Body of pancreas (tissue), 4 donors: ENCODE results near the gene DMRTA1. TPM values are rescaled to one million over a fixed set of nuclear protein-coding genes. Genes with fewer than 3 reads are reported as not detected.
"Not testable (repeated sequence)": the region's sequence is repeated elsewhere in the genome, so short reads cannot be mapped to it uniquely, and the experiment has no call there.

Experiments
- ATAC-seq: fragments of 150-250 bp; one replicate; pipeline ENCODE4 v1.9.1; 2016
- DNase-seq, 4 donors: peaks; one replicate each; pipeline ENCODE4 v3.0.0-alpha.2; 2019
- H3K27ac ChIP-seq, 4 donors: fragments of 200-600 bp; sonication (generic); 1 replicate in 3 of 4; 2 replicates in 1 of 4; pipeline versions ENCODE4 v1.5.1 to v1.6.1; 2016 to 2019; ENCODE audit warnings: mild to moderate bottlenecking in 1 of 4, mixed read lengths in 1 of 4, moderate library complexity in 1 of 4
- H3K27me3 ChIP-seq, 2 donors: fragments of 200-600 bp; sonication (generic); one replicate each; pipeline ENCODE4 v1.6.0; 2016; ENCODE audit warnings: mild to moderate bottlenecking in 1 of 2
- H3K36me3 ChIP-seq, 2 donors: fragments of 200-600 bp; sonication (generic); replicated peaks in 1 of 2; 2 replicates each; pipeline ENCODE4 v1.5.1; 2016; ENCODE audit warnings: low read depth in 2 of 2; ENCODE audit not compliant: insufficient read depth in 1 of 2
- H3K4me1 ChIP-seq: fragments of 200-600 bp; sonication (generic); one replicate; pipeline ENCODE4 v1.6.0; 2016
- H3K4me3 ChIP-seq, 2 donors: fragments of 200-600 bp; sonication (generic); 1 replicate in 1 of 2; 2 replicates in 1 of 2; pipeline ENCODE4 v1.5.1; 2016 to 2019
- H3K9me3 ChIP-seq, 3 donors: fragments of 200-600 bp; sonication (generic); 1 replicate in 2 of 3; 2 replicates in 1 of 3; pipeline ENCODE4 v1.5.1; 2016
- POLR2A ChIP-seq, 3 donors: fragments of 450-650 bp; IDR thresholded peaks; one replicate each; pipeline ENCODE4 v1.6.1; 2016; ENCODE audit warnings: antibody characterized with exemption in 3 of 3, mild to moderate bottlenecking in 2 of 3
- WGBS, 2 donors: methylation state at CpG; one replicate each; pipeline ENCODE4 v1.1.5; 2017; 5-methylcytosine and 5-hydroxymethylcytosine counted together
- intact Hi-C: fragments of 100-400 bp; cut with DNase I; formaldehyde crosslinking; loops from one replicate; pipeline ENCODE4 v1.15.1; 2023
- total RNA-seq, 2 donors: library from RNA; depleted of rRNA; stranded (reverse); fragments of >200 nt; gene quantifications; one replicate each; pipeline ENCODE4 v1.1.0, GENCODE V29; 2016
- TF ChIP-seq, protein P1 (sequence below), 7 experiments: fragments of 450-650 bp in 4 of 7; fragments of 200-600 bp in 3 of 7; sonication (generic) in 3 of 7; IDR thresholded peaks; one replicate each; pipeline ENCODE4 v1.5.1; 2016 to 2019; ENCODE audit warnings: antibody characterized with exemption in 7 of 7

Gene DMRTA1
- total RNA-seq, 2 donors from 2014 or later: 3.3 to 4.4 TPM

DNA sequence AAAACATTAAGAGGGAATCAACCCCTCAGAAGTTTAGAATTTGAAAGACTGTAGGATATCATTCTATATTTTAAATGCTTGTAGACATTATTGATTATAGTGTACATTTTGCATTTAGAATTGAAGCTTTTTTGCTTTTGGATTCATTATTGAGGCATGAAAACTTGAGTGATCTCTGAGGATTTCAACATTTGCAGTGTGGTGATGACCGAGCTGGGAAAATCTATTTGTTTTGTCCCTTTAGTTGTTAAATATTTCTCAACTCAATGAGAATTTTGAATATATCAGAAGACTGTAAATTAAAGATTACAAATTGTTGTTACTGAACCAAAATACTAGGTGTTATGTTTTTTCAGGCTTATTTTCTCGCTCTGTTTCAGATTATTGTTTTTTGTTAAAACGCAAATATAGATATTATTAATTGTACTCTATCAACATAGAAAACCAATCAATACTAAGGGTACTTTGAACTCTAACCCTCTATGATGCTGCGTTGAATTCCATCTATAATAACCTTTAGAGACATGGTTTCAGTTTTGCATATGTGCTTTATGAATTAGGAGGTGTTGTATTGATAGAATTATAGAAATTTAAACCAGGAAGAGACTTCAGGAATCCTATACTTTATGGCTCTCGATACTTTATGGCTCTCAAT, 19.3 kb upstream of the DMRTA1 start:
- intact Hi-C loops: no loop called here
- ATAC-seq (no peak), DNase-seq (no peak)
- H3K27ac ChIP-seq: no peak overlapping the region
- H3K4me3 ChIP-seq: no peak overlapping the region
- no peak for TF ChIP-seq POLR2A (IDR thresholded peaks at IDR 0.05)
- TF ChIP-seq, protein P1, sequence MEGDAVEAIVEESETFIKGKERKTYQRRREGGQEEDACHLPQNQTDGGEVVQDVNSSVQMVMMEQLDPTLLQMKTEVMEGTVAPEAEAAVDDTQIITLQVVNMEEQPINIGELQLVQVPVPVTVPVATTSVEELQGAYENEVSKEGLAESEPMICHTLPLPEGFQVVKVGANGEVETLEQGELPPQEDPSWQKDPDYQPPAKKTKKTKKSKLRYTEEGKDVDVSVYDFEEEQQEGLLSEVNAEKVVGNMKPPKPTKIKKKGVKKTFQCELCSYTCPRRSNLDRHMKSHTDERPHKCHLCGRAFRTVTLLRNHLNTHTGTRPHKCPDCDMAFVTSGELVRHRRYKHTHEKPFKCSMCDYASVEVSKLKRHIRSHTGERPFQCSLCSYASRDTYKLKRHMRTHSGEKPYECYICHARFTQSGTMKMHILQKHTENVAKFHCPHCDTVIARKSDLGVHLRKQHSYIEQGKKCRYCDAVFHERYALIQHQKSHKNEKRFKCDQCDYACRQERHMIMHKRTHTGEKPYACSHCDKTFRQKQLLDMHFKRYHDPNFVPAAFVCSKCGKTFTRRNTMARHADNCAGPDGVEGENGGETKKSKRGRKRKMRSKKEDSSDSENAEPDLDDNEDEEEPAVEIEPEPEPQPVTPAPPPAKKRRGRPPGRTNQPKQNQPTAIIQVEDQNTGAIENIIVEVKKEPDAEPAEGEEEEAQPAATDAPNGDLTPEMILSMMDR (IDR thresholded peaks at IDR 0.05): no peak
- WGBS, 2 donors: 59% methylated on average over 5 of the region's 5 CpGs
- H3K4me1 ChIP-seq: no peaks in the 10 kb centered on the region
- H3K9me3 ChIP-seq: no peaks in the 10 kb centered on the region
- no peaks in the 10 kb centered on the region for H3K27me3 ChIP-seq
- H3K36me3 ChIP-seq: no peaks in the 10 kb centered on the region

DNA sequence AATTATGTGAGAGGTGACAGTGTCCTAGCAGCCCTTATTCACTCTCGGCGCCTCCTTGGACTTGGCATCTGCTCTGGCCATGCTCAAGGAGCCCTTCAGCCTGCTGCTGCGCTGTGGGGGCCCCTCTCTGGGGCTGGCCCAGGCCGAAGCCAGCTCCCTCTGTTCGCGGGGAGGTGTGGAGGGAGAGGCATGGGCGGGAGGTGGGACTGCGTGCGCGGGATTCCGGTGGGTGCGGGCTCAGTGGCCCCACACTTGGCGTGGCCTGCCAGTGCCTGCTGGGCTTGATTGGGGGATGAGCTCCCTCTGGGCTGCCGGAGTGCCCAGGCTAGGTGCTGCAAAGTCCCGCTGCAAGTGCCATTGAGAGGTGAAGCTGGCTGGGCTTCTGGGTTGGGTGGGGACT, 12.9 kb upstream of the DMRTA1 start:
- H3K27ac ChIP-seq: no peak overlapping the region
- DNase-seq (no peak), ATAC-seq (no peak)
- no peaks in the 10 kb centered on the region for H3K27me3 ChIP-seq
- intact Hi-C loops: no loop called here
- 80 to 85% methylated on average over 15 of the region's 15 CpGs for WGBS, 2 donors
- H3K9me3 ChIP-seq: no peaks in the 10 kb centered on the region
- TF ChIP-seq POLR2A (IDR thresholded peaks at IDR 0.05): no peak
- TF ChIP-seq, protein P1 (IDR thresholded peaks at IDR 0.05): no peak
- H3K36me3 ChIP-seq: no peaks in the 10 kb centered on the region
- no peaks in the 10 kb centered on the region for H3K4me1 ChIP-seq
- no peak overlapping the region for H3K4me3 ChIP-seq

DNA sequence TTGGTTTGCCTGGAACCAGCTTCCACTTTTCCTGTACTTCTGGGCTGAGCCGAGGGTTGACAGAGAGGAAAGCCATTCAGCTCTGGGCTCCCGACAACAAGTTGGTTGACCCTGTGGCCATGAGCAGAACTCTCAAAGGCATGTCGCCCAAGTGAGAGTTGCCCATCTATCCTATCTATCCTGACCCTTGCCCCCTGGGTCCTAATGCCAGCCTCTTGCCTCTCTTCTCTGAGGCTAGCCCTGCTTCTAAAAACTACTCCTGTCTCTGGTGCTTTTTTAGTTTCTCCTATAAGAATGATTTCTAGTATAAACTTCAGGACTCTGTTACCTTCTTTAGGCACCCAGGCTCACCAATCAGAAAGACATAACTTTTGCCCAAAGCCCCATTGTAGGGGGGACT, 11.4 kb upstream of the DMRTA1 start:
- 48 to 79% methylated on average over 3 of the region's 3 CpGs for WGBS, 2 donors

DNA sequence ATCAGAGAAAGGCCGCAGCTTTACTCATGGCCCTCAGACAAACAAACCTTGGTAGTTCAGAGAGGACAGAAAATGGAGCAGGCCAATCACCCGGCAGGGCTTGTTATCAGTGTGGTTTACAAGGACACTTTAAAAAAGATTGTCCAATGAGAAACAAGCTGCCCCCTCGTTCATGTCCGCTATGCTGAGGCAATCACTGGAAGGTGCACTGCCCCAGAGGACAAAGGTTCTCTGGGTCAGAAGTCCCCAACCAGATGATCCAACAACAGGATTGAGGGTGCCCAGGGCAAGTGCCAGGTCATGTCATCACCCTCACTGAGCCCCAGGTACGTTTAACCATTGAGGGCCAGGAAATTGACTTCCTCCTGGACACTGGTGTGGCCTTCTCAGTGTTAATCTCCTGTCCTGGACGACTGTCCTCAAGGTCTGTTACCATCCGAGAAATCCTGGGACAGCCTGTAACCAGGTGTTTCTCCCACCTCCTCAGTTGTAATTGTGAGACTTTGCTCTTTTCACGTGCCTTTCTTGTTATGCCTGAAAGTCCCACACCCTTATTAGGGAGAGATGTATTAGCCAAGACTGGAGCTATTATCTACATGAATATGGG, 9.1 kb upstream of the DMRTA1 start:
- WGBS, 2 donors: 54 to 63% methylated on average over 8 of the region's 8 CpGs
- H3K9me3 ChIP-seq, ATAC-seq, DNase-seq, H3K27me3 ChIP-seq, H3K4me1 ChIP-seq, H3K4me3 ChIP-seq, H3K27ac ChIP-seq, H3K36me3 ChIP-seq, intact Hi-C loops: not testable (repeated sequence)

More for the DNA sequence above, 11.4 kb upstream of the DMRTA1 start:
- ATAC-seq, H3K27ac ChIP-seq, H3K4me1 ChIP-seq, H3K9me3 ChIP-seq, DNase-seq, intact Hi-C loops, H3K4me3 ChIP-seq, H3K27me3 ChIP-seq, H3K36me3 ChIP-seq: not testable (repeated sequence)

DNA sequence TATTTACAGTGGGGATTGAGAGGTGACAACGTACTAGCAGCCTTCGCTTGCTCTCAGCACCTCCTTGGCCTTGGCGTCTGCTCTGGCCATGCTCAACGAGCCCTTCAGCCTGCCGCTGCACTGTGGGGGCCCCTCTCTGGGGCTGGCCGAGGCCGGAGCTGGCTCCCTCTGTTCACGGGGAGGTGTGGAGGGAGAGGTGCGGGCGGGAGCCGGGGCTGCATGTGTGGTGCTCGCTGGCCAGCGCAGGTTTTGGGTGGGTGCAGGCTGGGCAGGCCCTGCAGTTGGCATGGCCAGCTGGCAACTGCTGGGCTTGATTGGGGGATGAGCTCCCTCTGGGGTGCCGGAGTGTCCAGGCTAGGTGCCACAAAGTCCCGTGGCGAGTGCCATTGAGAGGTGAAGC, 5.8 kb upstream of the DMRTA1 start:
- no peaks in the 10 kb centered on the region for H3K9me3 ChIP-seq
- no peak overlapping the region for H3K4me3 ChIP-seq
- H3K27me3 ChIP-seq: no peaks in the 10 kb centered on the region
- intact Hi-C loops: no loop called here
- no peak for TF ChIP-seq POLR2A (IDR thresholded peaks at IDR 0.05)
- TF ChIP-seq, protein P1 (IDR thresholded peaks at IDR 0.05): no peak
- H3K36me3 ChIP-seq: no peaks in the 10 kb centered on the region
- no peaks in the 10 kb centered on the region for H3K4me1 ChIP-seq
- H3K27ac ChIP-seq: no peak overlapping the region
- no peak for DNase-seq
- no peak for ATAC-seq
- WGBS, 2 donors: 88 to 90% methylated on average over 2 to 11 of the region's 16 CpGs
